ENCODE measurements around the gene ZDHHC9. TPM values are rescaled to one million over a fixed set of nuclear protein-coding genes. Genes with fewer than 3 reads are reported as not detected.

Gene ZDHHC9
- total and polyA plus RNA-seq, 2 of the 4 experiments (the other 2 are of a cell fraction) = 17.7 to 28.4 TPM

DNA sequence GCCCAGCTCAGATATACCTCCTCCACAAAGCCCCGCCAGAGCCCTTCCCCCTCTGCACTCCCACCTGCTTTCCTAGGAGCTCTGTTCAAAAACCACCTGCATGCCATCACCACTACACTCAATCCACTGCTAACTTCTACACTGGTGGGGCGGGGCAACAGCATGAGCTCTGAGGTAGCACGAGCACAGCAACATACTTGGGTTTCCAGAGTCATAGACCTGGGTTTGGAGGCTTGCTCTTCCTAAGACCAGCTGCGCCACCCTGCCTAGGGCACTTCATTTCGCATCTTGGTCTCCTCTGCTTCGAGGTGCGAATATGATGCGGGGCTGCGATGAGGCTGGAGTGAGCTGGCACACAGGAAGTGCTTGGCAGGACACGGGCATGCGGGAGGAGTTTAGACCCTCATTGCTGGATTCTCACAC lies 60.4 kb downstream of the ZDHHC9 start:
- H3K4me1 ChIP-seq (ENCODE audit: control insufficient read depth, insufficient read depth, low read length) = no peaks in the 10 kb centered on the region
- H3K4me2 ChIP-seq (ENCODE audit: low read depth, low read length) = no peak overlapping the region
- no peak overlapping the region for H2AFZ ChIP-seq (replicated peaks; ENCODE audit: low read length, poor library complexity)
- H3K14ac ChIP-seq (replicated peaks; ENCODE audit: low read depth, low read length) = no peak overlapping the region
- no peak overlapping the region for H3K23ac ChIP-seq (ENCODE audit: low read depth, low read length)
- no peak overlapping the region for H2BK20ac ChIP-seq (ENCODE audit: low read depth, low read length)
- no peaks in the 10 kb centered on the region for H3K79me1 ChIP-seq (ENCODE audit: low read depth in 1 of 2, low read length in 2 of 2)
- no peak overlapping the region for H4K8ac ChIP-seq (ENCODE audit: low read depth in 2 of 2, low read length in 2 of 2)
- DNase-seq = no peak
- no peak overlapping the region for H3K9ac ChIP-seq (ENCODE audit: low read depth, low read length)
- H2AK9ac ChIP-seq (replicated peaks; ENCODE audit: low read depth, low read length, poor library complexity) = no peak overlapping the region
- CTCF ChIA-PET = no interaction called here
- H4K5ac ChIP-seq (ENCODE audit: low read depth, low read length) = no peak overlapping the region
- no peaks in the 10 kb centered on the region; the same call in 1 of the 2 replicates for H4K20me1 ChIP-seq (ENCODE audit: insufficient read depth, low read length)
- no TSS peak for BruUV-seq (replicated peaks)
- no peak for ATAC-seq (ENCODE audit: low read depth)
- no peak overlapping the region for H3K4me3 ChIP-seq (ENCODE audit: insufficient read depth, low read depth, low read length)
- TF ChIP-seq, protein P1, sequence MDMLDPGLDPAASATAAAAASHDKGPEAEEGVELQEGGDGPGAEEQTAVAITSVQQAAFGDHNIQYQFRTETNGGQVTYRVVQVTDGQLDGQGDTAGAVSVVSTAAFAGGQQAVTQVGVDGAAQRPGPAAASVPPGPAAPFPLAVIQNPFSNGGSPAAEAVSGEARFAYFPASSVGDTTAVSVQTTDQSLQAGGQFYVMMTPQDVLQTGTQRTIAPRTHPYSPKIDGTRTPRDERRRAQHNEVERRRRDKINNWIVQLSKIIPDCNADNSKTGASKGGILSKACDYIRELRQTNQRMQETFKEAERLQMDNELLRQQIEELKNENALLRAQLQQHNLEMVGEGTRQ (IDR thresholded peaks at IDR 0.05; ENCODE audit: low read depth, low read length) = no peak
- no peak for TF ChIP-seq BHLHE40 (IDR thresholded peaks at IDR 0.05; ENCODE audit: low read depth, low read length)
- no peak for TF ChIP-seq CEBPB (IDR thresholded peaks at IDR 0.05; ENCODE audit: low read depth, low read length)
- TF ChIP-seq MAZ (IDR thresholded peaks at IDR 0.05; ENCODE audit: borderline replicate concordance, low read depth, low read length) = no peak
- TF ChIP-seq FOS (IDR thresholded peaks at IDR 0.05; ENCODE audit: low read depth, low read length) = no peak
- no peak for TF ChIP-seq MXI1 (IDR thresholded peaks at IDR 0.05; ENCODE audit: borderline replicate concordance, low read depth, low read length)
- TF ChIP-seq, protein P2, sequence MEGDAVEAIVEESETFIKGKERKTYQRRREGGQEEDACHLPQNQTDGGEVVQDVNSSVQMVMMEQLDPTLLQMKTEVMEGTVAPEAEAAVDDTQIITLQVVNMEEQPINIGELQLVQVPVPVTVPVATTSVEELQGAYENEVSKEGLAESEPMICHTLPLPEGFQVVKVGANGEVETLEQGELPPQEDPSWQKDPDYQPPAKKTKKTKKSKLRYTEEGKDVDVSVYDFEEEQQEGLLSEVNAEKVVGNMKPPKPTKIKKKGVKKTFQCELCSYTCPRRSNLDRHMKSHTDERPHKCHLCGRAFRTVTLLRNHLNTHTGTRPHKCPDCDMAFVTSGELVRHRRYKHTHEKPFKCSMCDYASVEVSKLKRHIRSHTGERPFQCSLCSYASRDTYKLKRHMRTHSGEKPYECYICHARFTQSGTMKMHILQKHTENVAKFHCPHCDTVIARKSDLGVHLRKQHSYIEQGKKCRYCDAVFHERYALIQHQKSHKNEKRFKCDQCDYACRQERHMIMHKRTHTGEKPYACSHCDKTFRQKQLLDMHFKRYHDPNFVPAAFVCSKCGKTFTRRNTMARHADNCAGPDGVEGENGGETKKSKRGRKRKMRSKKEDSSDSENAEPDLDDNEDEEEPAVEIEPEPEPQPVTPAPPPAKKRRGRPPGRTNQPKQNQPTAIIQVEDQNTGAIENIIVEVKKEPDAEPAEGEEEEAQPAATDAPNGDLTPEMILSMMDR (conservative IDR thresholded peaks at IDR 0.05; ENCODE audit: low read depth, low read length) = no peak
- TF ChIP-seq RCOR1 (IDR thresholded peaks at IDR 0.05; ENCODE audit: insufficient replicate concordance, low read length) = no peak
- TF ChIP-seq RFX5 (IDR thresholded peaks at IDR 0.05; ENCODE audit: low read depth, low read length) = no peak
- peaks cover 21% of the 10 kb centered on the region for H3K27me3 ChIP-seq (ENCODE audit: control insufficient read depth, insufficient read depth, low read length)
- dilution Hi-C loops (cut with HindIII; ENCODE audit: low sequenced_read_pairs, unreplicated experiment) (no loop called here), intact Hi-C loops (cut with micrococcal nuclease) (no loop called here), in situ Hi-C loops (cut with MboI; ENCODE audit: low sequenced_read_pairs) (no loop called here)
- H4K91ac ChIP-seq (ENCODE audit: insufficient read depth, low read depth, low read length) = no peak overlapping the region
- H3K4ac ChIP-seq (ENCODE audit: low read depth, low read length) = no peak overlapping the region
- no peak overlapping the region for H3K27ac ChIP-seq (ENCODE audit: insufficient read depth, low read length)
- POLR2A ChIA-PET (ENCODE audit: unreplicated experiment) = no interaction called here
- no peak overlapping the region for H3K18ac ChIP-seq (ENCODE audit: low read depth, low read length)
- no peak overlapping the region for H2BK15ac ChIP-seq (ENCODE audit: low read depth, low read length)
- WGBS, 2 experiments (ENCODE audit: extremely low coverage in 2 of 2, insufficient read length in 1 of 2) = 82% methylated on average over 7 of the region's 11 CpGs; no CpG with 5 or more reads in 1 of the 2 experiments
- H3K9me1 ChIP-seq (ENCODE audit: insufficient read depth, low read length) = no peaks in the 10 kb centered on the region
- no peak overlapping the region for H2AK5ac ChIP-seq (ENCODE audit: low read depth, low read length)
- H2BK5ac ChIP-seq (ENCODE audit: low read depth, low read length, poor library complexity, severe bottlenecking) = no peak overlapping the region
- H3K9me3 ChIP-seq (ENCODE audit: control insufficient read depth, insufficient read depth, low read length) = peaks cover 3% of the 10 kb centered on the region; the same call in 1 of the 2 replicates
- H2BK120ac ChIP-seq (ENCODE audit: low read depth, low read length) = no peak overlapping the region
- no peaks in the 10 kb centered on the region for H3K36me3 ChIP-seq (ENCODE audit: control insufficient read depth, insufficient read depth, low read length)
- H3K56ac ChIP-seq (ENCODE audit: extremely low read depth, insufficient read depth, low read length) = no peak overlapping the region

All from IMR-90 (cell line).